WTC11 (cell line): Measurements from ENCODE around the gene TREML4. TPM values are rescaled to one million over a fixed set of nuclear protein-coding genes. Genes with fewer than 3 reads are reported as not detected.

Source experiments
- ATAC-seq: fragments of 200-7000 bp; cut with Tn5 transposase; 2 replicates; pipeline ENCODE4 v1.10.0; 2021; ENCODE audit warnings: mild to moderate bottlenecking, moderate library complexity
- CTCF ChIA-PET: fragments of 300-600 bp; sonication (Branson Sonifier 250); formaldehyde crosslinking; loops from one replicate; lab custom pipeline; 2021; ENCODE audit warnings: antibody characterized with exemption; lab: Charles Lee
- POLR2A ChIA-PET: fragments of 350-600 bp; sonication (Branson Sonifier 250); formaldehyde crosslinking; loops from one replicate; lab custom pipeline; 2021; ENCODE audit warnings: antibody characterized with exemption; lab: Charles Lee
- DNase-seq: peaks from one replicate; pipeline ENCODE4 v3.0.0; 2021; ENCODE audit warnings: low spot score
- H3K27ac Mint-ChIP-seq: 2 replicates; pipeline ENCODE4 v1.8.0; 2021; ENCODE audit warnings: mixed read lengths
- H3K27me3 Mint-ChIP-seq: 2 replicates; pipeline ENCODE4 v1.8.0; 2021; ENCODE audit warnings: low read depth, mild to moderate bottlenecking, moderate library complexity, mixed read lengths
- H3K36me3 Mint-ChIP-seq: 2 replicates; pipeline ENCODE4 v1.8.0; 2021; ENCODE audit warnings: mixed read lengths
- H3K4me1 Mint-ChIP-seq: 2 replicates; pipeline ENCODE4 v1.8.0; 2022; ENCODE audit warnings: mixed read lengths
- H3K4me3 Mint-ChIP-seq: 2 replicates; pipeline ENCODE4 v1.8.0; 2021; ENCODE audit warnings: mild to moderate bottlenecking, moderate library complexity, mixed read lengths
- H3K9me3 Mint-ChIP-seq: 2 replicates; pipeline ENCODE4 v1.8.0; 2021; ENCODE audit warnings: mixed read lengths
- ARID4B ChIP-seq: sonication (generic); formaldehyde crosslinking; IDR thresholded peaks from 2 replicates; pipeline ENCODE4 v1.8.0; 2023; ENCODE audit warnings: missing genetic modification reagents, mild to moderate bottlenecking, borderline replicate concordance
- ATF3 ChIP-seq: sonication (generic); formaldehyde crosslinking; conservative IDR thresholded peaks from 2 replicates; pipeline ENCODE4 v1.8.1; 2022; ENCODE audit warnings: mild to moderate bottlenecking, missing genetic modification reagents
- CREM ChIP-seq: sonication (generic); formaldehyde crosslinking; IDR thresholded peaks from 2 replicates; pipeline ENCODE4 v1.8.1; 2022; ENCODE audit warnings: mild to moderate bottlenecking, missing genetic modification reagents, moderate library complexity
- E2F5 ChIP-seq: sonication (generic); formaldehyde crosslinking; IDR thresholded peaks from 2 replicates; pipeline ENCODE4 v1.8.1; 2022; ENCODE audit warnings: mild to moderate bottlenecking, moderate library complexity, missing genetic modification reagents
- HMGA2 ChIP-seq: fragments of 250-450 bp; sonication (Bioruptor Pico); IDR thresholded peaks from 2 replicates; pipeline ENCODE4 v1.4.0; 2021; ENCODE audit warnings: mild to moderate bottlenecking, moderate library complexity
- JAZF1 ChIP-seq: fragments of 250-450 bp; sonication (Bioruptor Pico); IDR thresholded peaks from 2 replicates; pipeline ENCODE4 v1.9.0; 2021; ENCODE audit warnings: moderate library complexity, mild to moderate bottlenecking, inconsistent platforms
- MYBL2 ChIP-seq: sonication (generic); formaldehyde crosslinking; IDR thresholded peaks from 2 replicates; pipeline ENCODE4 v1.8.1; 2023; ENCODE audit warnings: mild to moderate bottlenecking, moderate library complexity, missing genetic modification reagents
- NR3C1 ChIP-seq: sonication (generic); formaldehyde crosslinking; conservative IDR thresholded peaks from 2 replicates; pipeline ENCODE4 v1.8.1; 2023; ENCODE audit warnings: low read depth, mild to moderate bottlenecking, missing genetic modification reagents
- SMAD4 ChIP-seq: sonication (generic); formaldehyde crosslinking; IDR thresholded peaks from 2 replicates; pipeline ENCODE4 v1.8.0; 2022; ENCODE audit warnings: mild to moderate bottlenecking, missing genetic modification reagents
- ZBTB21 ChIP-seq: sonication (generic); formaldehyde crosslinking; IDR thresholded peaks from 2 replicates; pipeline ENCODE4 v1.8.1; 2023; ENCODE audit warnings: mild to moderate bottlenecking, missing genetic modification reagents, borderline replicate concordance
- ZNF423 ChIP-seq: fragments of 250-450 bp; sonication (Bioruptor Pico); IDR thresholded peaks from 2 replicates; pipeline ENCODE4 v2.1.2; 2022; ENCODE audit warnings: mild to moderate bottlenecking, moderate library complexity
- ZNF512 ChIP-seq: sonication (generic); formaldehyde crosslinking; IDR thresholded peaks from 2 replicates; pipeline ENCODE4 v1.8.1; 2022; ENCODE audit warnings: missing genetic modification reagents, borderline replicate concordance
- ZNF532 ChIP-seq: fragments of 250-450 bp; sonication (Bioruptor Pico); IDR thresholded peaks from 2 replicates; pipeline ENCODE4 v1.9.0; 2021; ENCODE audit warnings: mild to moderate bottlenecking, borderline replicate concordance
- ZSCAN18 ChIP-seq: fragments of 250-450 bp; sonication (Bioruptor Pico); IDR thresholded peaks from 2 replicates; pipeline ENCODE4 v2.1.2; 2022; ENCODE audit warnings: mild to moderate bottlenecking, moderate library complexity
- total RNA-seq: library from RNA; stranded (reverse); gene quantifications from 3 replicates; pipeline ENCODE4 v1.2.3, GENCODE V29; 2021
- TF ChIP-seq, protein P1 (sequence below): fragments of 250-450 bp; sonication (Bioruptor Pico); IDR thresholded peaks from 2 replicates; pipeline ENCODE4 v1.9.0; 2021; ENCODE audit warnings: mild to moderate bottlenecking
- TF ChIP-seq, protein P2 (sequence below): sonication (generic); formaldehyde crosslinking; IDR thresholded peaks from 2 replicates; pipeline ENCODE4 v1.8.0; 2023; ENCODE audit warnings: mild to moderate bottlenecking, missing genetic modification reagents
- TF ChIP-seq, protein P3 (sequence below): sonication (generic); formaldehyde crosslinking; IDR thresholded peaks from 2 replicates; pipeline ENCODE4 v1.8.0; 2023; ENCODE audit warnings: missing genetic modification reagents

TREML4 gene
- total RNA-seq, 1 experiment from 2014 or later, result not detected

DNA sequence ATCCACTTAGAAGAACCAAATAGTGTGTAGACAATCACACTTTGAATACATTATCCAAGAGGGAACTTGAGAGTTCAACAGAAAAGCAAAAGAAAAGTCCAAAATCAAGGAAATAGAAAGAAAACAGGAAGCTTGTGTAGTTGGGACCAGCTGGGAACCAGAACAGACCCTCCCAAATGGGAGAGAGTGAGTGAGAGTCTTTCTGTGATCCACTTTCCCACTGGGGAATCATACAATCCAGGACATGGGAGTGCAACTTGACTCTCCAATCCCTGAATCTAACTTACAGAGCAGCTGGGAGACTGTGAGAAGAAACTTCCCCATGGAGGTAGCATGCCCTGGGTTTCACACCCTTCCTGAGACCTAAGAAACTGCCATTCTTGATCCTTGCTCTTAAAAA, 27.0 kb downstream of the TREML4 start (continued):
- no peak for TF ChIP-seq ZNF532
- TF ChIP-seq JAZF1 (CRISPR knock-in tag), result no peak
- TF ChIP-seq ZBTB21 (CRISPR knock-in tag), result no peak
- no peak for TF ChIP-seq ZSCAN18 (CRISPR knock-in tag)
- no peak for TF ChIP-seq ZNF423

DNA sequence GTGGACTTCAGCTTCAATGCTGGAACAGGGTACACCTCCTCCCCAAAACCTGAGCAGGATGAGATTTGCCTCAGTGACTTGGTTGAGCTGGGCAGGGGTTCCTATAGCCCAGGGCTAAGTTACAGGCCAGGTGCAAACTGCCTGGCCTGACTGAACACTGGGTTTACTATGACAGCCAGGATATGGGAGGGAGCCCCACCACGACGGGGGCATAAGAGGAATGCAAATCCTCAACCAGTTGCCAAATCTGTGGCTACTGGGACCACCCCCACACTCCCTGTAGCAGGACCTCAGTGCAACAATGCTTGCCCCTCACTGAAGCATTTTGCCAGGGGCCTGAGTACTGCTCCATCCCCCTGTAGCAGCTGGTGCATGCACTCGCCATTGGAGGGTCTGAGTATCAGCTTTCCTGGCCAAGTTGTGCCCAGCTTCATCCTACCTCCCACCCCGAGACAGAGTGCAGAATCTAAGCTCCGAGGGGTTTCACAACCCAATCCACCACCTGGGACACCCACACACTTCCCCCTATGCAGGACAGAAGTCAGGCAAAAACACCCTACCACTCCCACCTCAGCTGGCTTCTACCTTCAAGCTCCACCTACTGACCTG, 27.6 kb downstream of the TREML4 start:
- Mint-ChIP-seq H3K27me3 (peaks cover 10% of the 10 kb centered on the region), H3K9me3 (peaks cover 23% of the 10 kb centered on the region), H3K36me3 (no peaks in the 10 kb centered on the region), H3K4me1 (no peaks in the 10 kb centered on the region), H3K27ac (no peak overlapping the region), H3K4me3 (no peak overlapping the region)
- ATAC-seq, result no peak
- CTCF ChIA-PET, result no interaction called here
- DNase-seq, result no peak
- POLR2A ChIA-PET, result no interaction called here
- TF ChIP-seq HMGA2, result no peak
- no peak for TF ChIP-seq ARID4B (CRISPR knock-in tag)
- TF ChIP-seq E2F5 (CRISPR knock-in tag), result no peak
- no peak for TF ChIP-seq NR3C1
- TF ChIP-seq, protein P1, sequence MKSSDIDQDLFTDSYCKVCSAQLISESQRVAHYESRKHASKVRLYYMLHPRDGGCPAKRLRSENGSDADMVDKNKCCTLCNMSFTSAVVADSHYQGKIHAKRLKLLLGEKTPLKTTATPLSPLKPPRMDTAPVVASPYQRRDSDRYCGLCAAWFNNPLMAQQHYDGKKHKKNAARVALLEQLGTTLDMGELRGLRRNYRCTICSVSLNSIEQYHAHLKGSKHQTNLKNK (CRISPR knock-in tag), result no peak
- TF ChIP-seq ATF3 (CRISPR knock-in tag), result no peak
- no peak for TF ChIP-seq MYBL2 (CRISPR knock-in tag)
- no peak for TF ChIP-seq ZNF512 (CRISPR knock-in tag)
- TF ChIP-seq, protein P2, sequence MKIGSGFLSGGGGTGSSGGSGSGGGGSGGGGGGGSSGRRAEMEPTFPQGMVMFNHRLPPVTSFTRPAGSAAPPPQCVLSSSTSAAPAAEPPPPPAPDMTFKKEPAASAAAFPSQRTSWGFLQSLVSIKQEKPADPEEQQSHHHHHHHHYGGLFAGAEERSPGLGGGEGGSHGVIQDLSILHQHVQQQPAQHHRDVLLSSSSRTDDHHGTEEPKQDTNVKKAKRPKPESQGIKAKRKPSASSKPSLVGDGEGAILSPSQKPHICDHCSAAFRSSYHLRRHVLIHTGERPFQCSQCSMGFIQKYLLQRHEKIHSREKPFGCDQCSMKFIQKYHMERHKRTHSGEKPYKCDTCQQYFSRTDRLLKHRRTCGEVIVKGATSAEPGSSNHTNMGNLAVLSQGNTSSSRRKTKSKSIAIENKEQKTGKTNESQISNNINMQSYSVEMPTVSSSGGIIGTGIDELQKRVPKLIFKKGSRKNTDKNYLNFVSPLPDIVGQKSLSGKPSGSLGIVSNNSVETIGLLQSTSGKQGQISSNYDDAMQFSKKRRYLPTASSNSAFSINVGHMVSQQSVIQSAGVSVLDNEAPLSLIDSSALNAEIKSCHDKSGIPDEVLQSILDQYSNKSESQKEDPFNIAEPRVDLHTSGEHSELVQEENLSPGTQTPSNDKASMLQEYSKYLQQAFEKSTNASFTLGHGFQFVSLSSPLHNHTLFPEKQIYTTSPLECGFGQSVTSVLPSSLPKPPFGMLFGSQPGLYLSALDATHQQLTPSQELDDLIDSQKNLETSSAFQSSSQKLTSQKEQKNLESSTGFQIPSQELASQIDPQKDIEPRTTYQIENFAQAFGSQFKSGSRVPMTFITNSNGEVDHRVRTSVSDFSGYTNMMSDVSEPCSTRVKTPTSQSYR (CRISPR knock-in tag), result no peak
- TF ChIP-seq, protein P3, sequence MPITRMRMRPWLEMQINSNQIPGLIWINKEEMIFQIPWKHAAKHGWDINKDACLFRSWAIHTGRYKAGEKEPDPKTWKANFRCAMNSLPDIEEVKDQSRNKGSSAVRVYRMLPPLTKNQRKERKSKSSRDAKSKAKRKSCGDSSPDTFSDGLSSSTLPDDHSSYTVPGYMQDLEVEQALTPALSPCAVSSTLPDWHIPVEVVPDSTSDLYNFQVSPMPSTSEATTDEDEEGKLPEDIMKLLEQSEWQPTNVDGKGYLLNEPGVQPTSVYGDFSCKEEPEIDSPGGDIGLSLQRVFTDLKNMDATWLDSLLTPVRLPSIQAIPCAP (CRISPR knock-in tag), result no peak
- no peak for TF ChIP-seq SMAD4 (CRISPR knock-in tag)
- no peak for TF ChIP-seq CREM
